Measurements from ENCODE around the gene MLLT10. TPM values are rescaled to one million over a fixed set of nuclear protein-coding genes. Genes with fewer than 3 reads are reported as not detected.

Gene MLLT10
- polyA plus RNA-seq, 1 donor, result 39.4 TPM

DNA sequence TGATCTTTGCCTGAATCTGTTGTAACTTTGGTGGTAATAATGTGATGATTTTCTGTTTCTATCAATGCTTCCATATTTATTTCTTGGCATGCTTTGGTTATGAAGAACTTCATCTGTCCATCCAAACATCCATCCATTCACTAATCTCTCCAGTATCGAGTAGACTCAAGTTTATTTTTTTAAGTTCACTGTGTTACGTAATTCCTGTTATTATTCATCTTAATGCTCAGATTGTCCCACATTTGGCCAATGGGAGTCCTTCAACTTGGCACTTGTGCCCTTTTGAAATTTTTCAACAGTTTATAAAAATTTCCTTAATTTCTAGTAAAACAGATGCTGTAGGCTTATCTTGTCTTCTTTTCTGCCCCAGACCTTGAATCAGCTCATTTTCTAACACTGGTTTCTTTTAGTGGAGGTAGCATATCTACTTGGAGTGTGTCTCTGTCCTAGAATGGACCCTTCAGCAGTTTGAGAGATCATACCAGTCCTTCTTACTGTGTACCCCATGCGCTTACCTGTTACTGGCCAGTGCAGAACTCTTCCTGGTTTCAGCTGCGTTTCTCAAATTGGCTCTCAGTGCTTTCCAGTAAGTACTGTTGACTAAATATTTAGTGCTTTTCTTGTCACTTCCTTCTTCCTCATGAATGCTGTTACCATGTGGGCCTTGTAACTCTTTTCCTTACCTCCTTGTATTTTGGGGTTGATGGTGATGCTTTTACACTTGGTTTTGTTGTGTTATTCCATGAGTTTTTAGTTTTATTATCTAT is 100.8 kb downstream of the MLLT10 start:
- Histone ChIP-seq H3K9me3 (ENCODE audit: control insufficient read depth, low read depth, low read length) (no peaks in the 10 kb centered on the region), H3K27me3 (ENCODE audit: control insufficient read depth, insufficient read depth, low read length) (no peaks in the 10 kb centered on the region), H3K27ac (ENCODE audit: low read length) (no peak overlapping the region), H3K4me1 (ENCODE audit: control insufficient read depth, insufficient read depth, low read length) (no peaks in the 10 kb centered on the region), H3K4me3 (ENCODE audit: low read length) (no peak overlapping the region), H3K36me3 (ENCODE audit: control insufficient read depth, insufficient read depth, low read length) (peaks cover 36% of the 10 kb centered on the region)
- WGBS (ENCODE audit: insufficient coverage, low lambda C conversion rate), result 75% methylated on average over 1 of the region's 4 CpGs
- no peak for DNase-seq

DNA sequence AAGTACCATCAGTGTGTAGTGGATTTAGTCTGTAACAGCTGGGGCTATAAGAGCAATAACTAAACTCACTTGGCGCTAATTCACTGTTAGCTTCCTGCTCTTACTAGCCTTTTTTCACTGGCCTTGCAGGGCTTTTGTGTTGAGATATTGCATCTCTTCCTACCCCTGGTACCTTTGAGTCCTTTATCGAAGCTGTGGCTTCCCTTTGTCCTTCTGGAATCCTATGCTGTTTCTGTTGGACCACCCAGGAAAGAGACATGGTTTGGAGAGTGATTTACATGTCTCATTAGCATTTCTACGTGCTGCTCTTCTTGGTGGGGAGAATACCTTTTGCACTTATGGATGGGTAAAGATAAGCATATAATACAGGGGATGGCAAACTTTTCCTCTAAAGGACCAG is 103.8 kb downstream of the MLLT10 start:
- Histone ChIP-seq H3K4me1 (ENCODE audit: control insufficient read depth, insufficient read depth, low read length) (no peaks in the 10 kb centered on the region), H3K27me3 (ENCODE audit: control insufficient read depth, insufficient read depth, low read length) (no peaks in the 10 kb centered on the region)

DNA sequence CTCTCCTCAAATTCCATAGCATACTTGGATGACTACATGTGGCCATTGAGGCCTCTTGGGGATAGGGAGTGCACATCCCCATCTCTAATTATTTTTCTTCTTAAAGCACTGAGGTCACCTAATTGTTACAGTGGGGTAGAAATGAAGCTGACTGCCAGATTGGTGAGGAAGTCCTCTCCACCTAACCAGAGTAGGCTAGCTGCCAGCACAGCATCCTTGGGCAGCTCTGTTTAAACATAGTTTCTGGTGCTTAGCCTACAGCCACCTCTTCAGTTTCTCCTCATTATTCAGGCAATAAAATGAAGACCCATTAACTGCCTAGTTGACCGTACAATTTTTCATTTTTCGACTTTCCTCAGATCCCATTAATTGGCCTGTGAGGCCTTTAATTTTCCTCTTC is 104.6 kb downstream of the MLLT10 start:
- no peak overlapping the region for H3K4me3 ChIP-seq (ENCODE audit: low read length)
- no peaks in the 10 kb centered on the region for H3K27me3 ChIP-seq (ENCODE audit: control insufficient read depth, insufficient read depth, low read length)
- no peaks in the 10 kb centered on the region for H3K9me3 ChIP-seq (ENCODE audit: control insufficient read depth, low read depth, low read length)
- H3K36me3 ChIP-seq (ENCODE audit: control insufficient read depth, insufficient read depth, low read length), result peaks cover 30% of the 10 kb centered on the region
- no peak for DNase-seq
- WGBS (ENCODE audit: insufficient coverage, low lambda C conversion rate), result 100% methylated on average over 2 of the region's 2 CpGs
- H3K4me1 ChIP-seq (ENCODE audit: control insufficient read depth, insufficient read depth, low read length), result no peaks in the 10 kb centered on the region
- H3K27ac ChIP-seq (ENCODE audit: low read length), result no peak overlapping the region

More for the DNA sequence above, 103.8 kb downstream of the MLLT10 start:
- Histone ChIP-seq H3K9me3 (ENCODE audit: control insufficient read depth, low read depth, low read length) (no peaks in the 10 kb centered on the region), H3K4me3 (ENCODE audit: low read length) (no peak overlapping the region), H3K27ac (ENCODE audit: low read length) (no peak overlapping the region), H3K36me3 (ENCODE audit: control insufficient read depth, insufficient read depth, low read length) (peaks cover 30% of the 10 kb centered on the region)
- no peak for DNase-seq
- WGBS (ENCODE audit: insufficient coverage, low lambda C conversion rate), result no CpG with 5 or more reads among the region's 3 CpGs

DNA sequence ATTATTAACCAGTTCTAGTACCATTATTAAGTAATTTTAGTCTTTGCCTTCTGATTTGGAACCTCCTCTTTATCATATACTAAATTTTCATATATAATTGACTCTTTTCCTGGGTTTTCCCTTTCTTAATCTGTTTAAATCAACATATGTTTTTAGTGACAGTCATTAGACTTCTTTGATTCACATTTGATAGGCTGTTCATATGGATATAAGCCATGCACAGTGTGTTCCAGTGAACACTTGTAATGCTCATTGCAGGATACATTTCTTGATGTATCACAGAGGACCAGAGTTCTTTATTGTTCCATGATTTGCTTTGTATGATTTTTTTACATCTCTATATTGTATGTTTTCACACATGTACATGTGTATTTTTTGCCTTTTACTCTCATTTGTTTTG is 114.0 kb downstream of the MLLT10 start:
- Histone ChIP-seq H3K27ac (ENCODE audit: low read length) (no peak overlapping the region), H3K36me3 (ENCODE audit: control insufficient read depth, insufficient read depth, low read length) (peaks cover 22% of the 10 kb centered on the region), H3K4me3 (ENCODE audit: low read length) (no peak overlapping the region), H3K27me3 (ENCODE audit: control insufficient read depth, insufficient read depth, low read length) (no peaks in the 10 kb centered on the region), H3K9me3 (ENCODE audit: control insufficient read depth, low read depth, low read length) (no peaks in the 10 kb centered on the region), H3K4me1 (ENCODE audit: control insufficient read depth, insufficient read depth, low read length) (no peaks in the 10 kb centered on the region)
- no peak for DNase-seq

DNA sequence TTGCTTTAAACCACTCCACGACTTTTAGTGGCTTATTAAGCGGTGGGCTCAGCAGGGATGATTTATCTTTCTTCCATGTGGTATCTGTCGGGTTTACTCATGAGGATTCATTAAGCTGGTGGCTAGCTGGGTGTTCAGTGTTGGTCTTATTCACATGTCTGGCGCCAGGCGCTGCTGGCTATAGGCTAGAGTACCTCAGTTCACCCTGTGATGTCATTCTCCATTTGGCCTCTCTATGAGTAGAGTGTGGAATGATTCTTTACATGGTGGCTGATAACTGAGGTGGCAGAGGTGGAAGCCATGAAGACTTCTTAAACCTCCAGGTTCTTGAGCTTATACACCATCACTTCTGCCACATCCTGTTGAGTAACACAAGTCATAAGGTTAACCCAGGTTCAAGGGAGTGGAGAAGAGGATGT is 115.4 kb downstream of the MLLT10 start:
- WGBS (ENCODE audit: insufficient coverage, low lambda C conversion rate), result no CpG with 5 or more reads among the region's 5 CpGs
- no peak for DNase-seq
- Histone ChIP-seq H3K27me3 (ENCODE audit: control insufficient read depth, insufficient read depth, low read length) (no peaks in the 10 kb centered on the region), H3K27ac (ENCODE audit: low read length) (no peak overlapping the region), H3K4me3 (ENCODE audit: low read length) (no peak overlapping the region), H3K4me1 (ENCODE audit: control insufficient read depth, insufficient read depth, low read length) (no peaks in the 10 kb centered on the region), H3K9me3 (ENCODE audit: control insufficient read depth, low read depth, low read length) (no peaks in the 10 kb centered on the region), H3K36me3 (ENCODE audit: control insufficient read depth, insufficient read depth, low read length) (peaks cover 27% of the 10 kb centered on the region)

DNA sequence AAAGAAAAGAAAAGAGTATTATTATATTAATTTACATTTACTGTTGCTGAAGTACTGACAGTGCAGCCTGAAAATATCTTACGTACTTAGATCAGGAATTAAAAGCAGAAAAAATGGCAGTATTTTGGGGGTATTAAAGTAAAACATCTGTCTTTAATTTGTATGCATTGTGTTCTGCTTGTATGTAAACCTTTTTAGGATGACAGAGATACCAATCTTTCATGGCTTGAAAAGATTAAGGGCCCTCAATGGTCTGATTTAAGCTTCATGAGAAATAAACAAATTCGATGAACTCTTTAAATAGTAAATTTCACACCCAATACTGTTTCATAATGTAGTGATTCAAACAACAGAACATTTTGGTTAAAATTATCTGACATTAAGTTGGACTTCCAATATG is 116.3 kb downstream of the MLLT10 start:
- DNase-seq, result no peak
- Histone ChIP-seq H3K27ac (ENCODE audit: low read length) (no peak overlapping the region), H3K9me3 (ENCODE audit: control insufficient read depth, low read depth, low read length) (no peaks in the 10 kb centered on the region), H3K4me3 (ENCODE audit: low read length) (no peak overlapping the region), H3K4me1 (ENCODE audit: control insufficient read depth, insufficient read depth, low read length) (no peaks in the 10 kb centered on the region), H3K27me3 (ENCODE audit: control insufficient read depth, insufficient read depth, low read length) (no peaks in the 10 kb centered on the region), H3K36me3 (ENCODE audit: control insufficient read depth, insufficient read depth, low read length) (peaks cover 27% of the 10 kb centered on the region)
- WGBS (ENCODE audit: insufficient coverage, low lambda C conversion rate), result 100% methylated on average over 2 of the region's 2 CpGs

DNA sequence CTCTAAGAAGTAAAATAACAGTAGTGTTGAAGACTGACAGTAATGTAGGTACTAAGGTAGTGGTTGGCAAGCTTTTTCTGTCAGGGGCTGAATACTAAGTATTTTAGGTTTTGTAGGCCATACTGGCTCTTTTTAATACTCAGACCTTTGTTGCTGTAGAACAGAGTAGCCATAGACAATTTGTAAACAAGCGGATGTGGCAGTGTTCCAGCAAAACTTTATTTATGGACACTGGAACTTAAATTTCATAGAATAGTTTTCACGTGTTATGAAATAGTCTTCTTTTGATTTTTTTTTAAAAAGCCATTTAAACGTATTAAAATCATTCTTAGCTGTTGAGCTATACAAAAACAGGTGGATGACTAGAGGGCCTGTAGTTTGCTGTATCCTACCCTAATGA is 121.2 kb downstream of the MLLT10 start:
- Histone ChIP-seq H3K36me3 (ENCODE audit: control insufficient read depth, insufficient read depth, low read length) (peaks cover 21% of the 10 kb centered on the region), H3K27me3 (ENCODE audit: control insufficient read depth, insufficient read depth, low read length) (no peaks in the 10 kb centered on the region), H3K9me3 (ENCODE audit: control insufficient read depth, low read depth, low read length) (no peaks in the 10 kb centered on the region), H3K4me1 (ENCODE audit: control insufficient read depth, insufficient read depth, low read length) (no peaks in the 10 kb centered on the region), H3K4me3 (ENCODE audit: low read length) (no peak overlapping the region), H3K27ac (ENCODE audit: low read length) (no peak overlapping the region)
- DNase-seq, result no peak
- WGBS (ENCODE audit: insufficient coverage, low lambda C conversion rate), result 88% methylated on average over 2 of the region's 3 CpGs

DNA sequence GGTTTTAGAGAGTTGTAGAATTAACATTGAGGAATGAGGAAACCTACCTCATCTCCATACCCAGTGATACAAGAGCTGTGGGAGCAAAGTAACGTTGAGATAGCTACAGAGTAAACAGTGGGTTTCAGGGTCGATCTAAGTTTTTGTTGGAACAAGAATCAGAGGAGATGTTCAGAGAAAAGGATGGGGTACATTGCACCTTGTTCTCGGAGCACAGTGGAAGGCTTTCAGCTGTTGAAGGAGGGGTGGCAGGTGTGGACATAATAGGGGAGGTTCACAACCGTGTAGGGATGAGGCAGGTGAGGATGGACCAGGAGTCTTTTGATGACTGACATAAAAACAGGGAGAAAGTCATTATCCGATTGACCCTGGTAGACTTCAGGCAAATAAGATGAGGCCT is 121.7 kb downstream of the MLLT10 start:
- WGBS (ENCODE audit: insufficient coverage, low lambda C conversion rate), result no CpG with 5 or more reads among the region's 5 CpGs
- Histone ChIP-seq H3K4me1 (ENCODE audit: control insufficient read depth, insufficient read depth, low read length) (no peaks in the 10 kb centered on the region), H3K36me3 (ENCODE audit: control insufficient read depth, insufficient read depth, low read length) (peaks cover 21% of the 10 kb centered on the region), H3K9me3 (ENCODE audit: control insufficient read depth, low read depth, low read length) (no peaks in the 10 kb centered on the region), H3K4me3 (ENCODE audit: low read length) (no peak overlapping the region), H3K27me3 (ENCODE audit: control insufficient read depth, insufficient read depth, low read length) (no peaks in the 10 kb centered on the region), H3K27ac (ENCODE audit: low read length) (no peak overlapping the region)
- no peak for DNase-seq

DNA sequence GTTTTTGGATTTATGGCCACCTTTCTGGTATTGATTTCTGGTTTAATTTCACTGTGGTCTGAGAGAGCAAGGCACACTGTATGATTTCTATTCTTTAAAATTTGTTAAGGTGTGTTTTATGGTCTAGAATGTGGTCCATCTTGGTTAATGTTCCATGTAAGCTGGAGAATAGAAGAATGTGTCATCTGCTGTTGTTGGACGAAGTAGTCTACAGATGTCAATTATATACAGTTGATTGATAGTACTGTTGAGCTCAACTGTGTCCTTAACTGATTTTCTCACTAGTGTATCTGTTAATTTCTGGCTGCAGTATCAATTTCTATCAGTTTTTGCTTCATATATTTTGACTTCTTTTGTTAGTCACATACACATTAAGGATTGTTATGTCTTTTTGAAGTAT is 127.1 kb downstream of the MLLT10 start:
- H3K27me3 ChIP-seq (ENCODE audit: control insufficient read depth, insufficient read depth, low read length), result no peaks in the 10 kb centered on the region
- H3K4me1 ChIP-seq (ENCODE audit: control insufficient read depth, insufficient read depth, low read length), result no peaks in the 10 kb centered on the region
- no peak for DNase-seq
- H3K4me3 ChIP-seq (ENCODE audit: low read length), result no peak overlapping the region
- WGBS (ENCODE audit: insufficient coverage, low lambda C conversion rate), result 67% methylated on average over 1 of the region's 1 CpG
- peaks cover 6% of the 10 kb centered on the region for H3K36me3 ChIP-seq (ENCODE audit: control insufficient read depth, insufficient read depth, low read length)
- no peaks in the 10 kb centered on the region for H3K9me3 ChIP-seq (ENCODE audit: control insufficient read depth, low read depth, low read length)
- H3K27ac ChIP-seq (ENCODE audit: low read length), result no peak overlapping the region

DNA sequence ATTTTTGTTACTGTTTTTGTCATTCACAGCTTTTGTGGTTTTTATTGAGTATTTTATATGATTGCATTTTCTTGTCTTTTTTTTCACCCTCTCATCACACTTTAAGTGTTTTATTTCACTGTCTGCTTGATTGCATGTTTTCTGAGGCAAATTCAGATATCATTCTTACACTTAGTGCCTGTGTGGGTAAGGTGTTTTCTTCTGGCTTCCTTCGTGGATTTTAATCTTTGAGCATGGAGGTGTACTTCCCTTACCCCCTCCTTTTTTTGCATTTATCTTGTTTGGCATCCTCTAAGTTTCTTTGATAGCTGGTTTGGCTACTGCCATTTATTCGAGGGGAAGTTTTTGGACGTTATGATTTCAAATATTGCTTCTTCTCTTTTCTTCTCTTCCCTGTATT is 127.9 kb downstream of the MLLT10 start:
- 68% methylated on average over 2 of the region's 3 CpGs for WGBS (ENCODE audit: insufficient coverage, low lambda C conversion rate)
- no peaks in the 10 kb centered on the region for H3K9me3 ChIP-seq (ENCODE audit: control insufficient read depth, low read depth, low read length)
- no peak for DNase-seq
- peaks cover 6% of the 10 kb centered on the region for H3K36me3 ChIP-seq (ENCODE audit: control insufficient read depth, insufficient read depth, low read length)
- H3K4me1 ChIP-seq (ENCODE audit: control insufficient read depth, insufficient read depth, low read length), result no peaks in the 10 kb centered on the region
- no peak overlapping the region for H3K4me3 ChIP-seq (ENCODE audit: low read length)
- no peak overlapping the region for H3K27ac ChIP-seq (ENCODE audit: low read length)
- no peaks in the 10 kb centered on the region for H3K27me3 ChIP-seq (ENCODE audit: control insufficient read depth, insufficient read depth, low read length)

DNA sequence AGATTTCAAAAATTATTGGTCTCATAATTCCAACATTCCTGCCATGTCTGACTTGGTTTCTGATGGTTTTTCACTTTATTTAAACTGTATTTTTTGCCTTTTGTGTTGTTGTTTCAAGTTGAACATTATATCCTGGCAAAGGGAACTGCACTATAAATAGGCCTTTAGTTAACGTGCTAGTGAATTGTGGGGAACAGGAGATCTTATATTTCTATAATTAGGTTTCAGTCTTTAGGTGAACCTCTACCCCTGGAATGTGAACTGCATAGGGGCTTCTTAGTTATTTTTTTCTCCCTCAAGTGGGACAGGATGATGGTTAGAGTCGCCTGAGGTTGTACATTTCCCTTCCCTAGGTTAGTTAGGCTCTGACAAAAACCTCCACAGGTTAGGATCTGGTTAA is 128.6 kb downstream of the MLLT10 start:
- Histone ChIP-seq H3K36me3 (ENCODE audit: control insufficient read depth, insufficient read depth, low read length) (peaks cover 6% of the 10 kb centered on the region), H3K4me1 (ENCODE audit: control insufficient read depth, insufficient read depth, low read length) (no peaks in the 10 kb centered on the region), H3K27me3 (ENCODE audit: control insufficient read depth, insufficient read depth, low read length) (no peaks in the 10 kb centered on the region), H3K9me3 (ENCODE audit: control insufficient read depth, low read depth, low read length) (no peaks in the 10 kb centered on the region), H3K4me3 (ENCODE audit: low read length) (no peak overlapping the region), H3K27ac (ENCODE audit: low read length) (no peak overlapping the region)
- no CpG with 5 or more reads among the region's 2 CpGs for WGBS (ENCODE audit: insufficient coverage, low lambda C conversion rate)
- DNase-seq, result no peak
